ENCODE measurements around the gene IRAK1.
A peak's percentile ranks its signal among the peaks of the same experiment; 100 is the strongest.

Gene IRAK1

GRCh38 chrX:154016366-154017076, 3.2 kb downstream of the IRAK1 start:
- peak overlapping the region; percentile 64 for H3K4me3 ChIP-seq (replicated peaks; ENCODE audit: low read depth, low read length)
- no peak for DNase-seq (ENCODE audit: extremely low read depth, low read depth)
- no peak for TF ChIP-seq CTCF (IDR thresholded peaks at IDR 0.05; ENCODE audit: low read depth, low read length, missing control alignments)

- 0 out of 2 replicates have a peak overlapping the region, but pooled peaks have one; percentile 64 for H3K4me3 ChIP-seq (replicated peaks; ENCODE audit: low read depth, low read length)
- no peak for DNase-seq (ENCODE audit: extremely low read depth, low read depth)
- TF ChIP-seq CTCF (IDR thresholded peaks at IDR 0.05; ENCODE audit: low read depth, low read length, missing control alignments): no peak
Measured at GRCh38 chrX:154015581-154016264, 4.0 kb downstream of the IRAK1 start.

DNA sequence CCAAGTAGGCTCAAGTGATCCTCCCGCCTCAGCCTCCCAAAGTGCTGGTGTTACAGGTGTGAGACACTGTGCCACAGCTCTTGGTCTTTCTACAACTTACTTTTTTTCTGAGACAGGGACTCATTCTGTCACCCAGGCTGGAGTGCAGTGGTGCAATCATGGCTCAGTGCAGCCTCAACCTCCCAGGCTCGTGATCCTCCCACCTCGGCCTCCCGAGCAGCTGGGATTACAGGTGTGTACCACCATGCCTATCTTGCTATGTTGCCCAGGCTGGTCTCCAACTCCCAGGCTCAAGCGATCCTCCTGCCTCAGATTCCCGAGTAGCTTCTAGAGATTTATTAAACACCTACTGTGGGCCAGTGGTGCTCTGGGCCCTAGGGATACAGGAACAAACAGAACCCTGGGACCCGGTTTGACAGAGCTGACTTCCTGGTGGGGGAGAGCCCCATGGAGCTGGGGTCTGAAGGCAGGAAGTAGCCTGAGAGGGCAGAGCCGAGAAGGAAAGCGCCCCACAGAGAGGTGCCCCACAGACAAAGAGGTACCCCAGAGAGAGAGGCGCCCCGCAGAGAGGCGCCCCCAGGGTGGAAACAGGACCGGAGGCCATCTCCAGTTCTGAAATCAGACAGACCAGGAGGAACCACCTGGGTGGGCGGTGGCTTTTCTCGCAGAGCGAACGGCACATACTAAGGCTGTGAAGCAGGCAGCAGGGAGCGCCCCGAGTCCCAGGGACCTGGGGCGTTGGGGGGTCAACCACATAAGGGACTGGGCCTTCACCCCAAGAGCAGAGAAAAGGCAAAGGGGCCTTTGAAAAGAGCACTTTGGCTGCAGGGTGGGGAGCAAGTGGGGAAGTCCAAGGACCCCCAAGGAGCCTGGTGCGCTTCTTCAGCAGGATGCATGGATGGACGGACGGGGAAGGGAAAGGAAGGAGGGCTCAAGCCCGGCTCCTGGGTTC, 5.0 kb downstream of the IRAK1 start:
- no peak for TF ChIP-seq CTCF (IDR thresholded peaks at IDR 0.05; ENCODE audit: low read depth, low read length, missing control alignments)
- no peak for DNase-seq (ENCODE audit: extremely low read depth, low read depth)
- H3K4me3 ChIP-seq (replicated peaks; ENCODE audit: low read depth, low read length): no peak overlapping the region

DNA sequence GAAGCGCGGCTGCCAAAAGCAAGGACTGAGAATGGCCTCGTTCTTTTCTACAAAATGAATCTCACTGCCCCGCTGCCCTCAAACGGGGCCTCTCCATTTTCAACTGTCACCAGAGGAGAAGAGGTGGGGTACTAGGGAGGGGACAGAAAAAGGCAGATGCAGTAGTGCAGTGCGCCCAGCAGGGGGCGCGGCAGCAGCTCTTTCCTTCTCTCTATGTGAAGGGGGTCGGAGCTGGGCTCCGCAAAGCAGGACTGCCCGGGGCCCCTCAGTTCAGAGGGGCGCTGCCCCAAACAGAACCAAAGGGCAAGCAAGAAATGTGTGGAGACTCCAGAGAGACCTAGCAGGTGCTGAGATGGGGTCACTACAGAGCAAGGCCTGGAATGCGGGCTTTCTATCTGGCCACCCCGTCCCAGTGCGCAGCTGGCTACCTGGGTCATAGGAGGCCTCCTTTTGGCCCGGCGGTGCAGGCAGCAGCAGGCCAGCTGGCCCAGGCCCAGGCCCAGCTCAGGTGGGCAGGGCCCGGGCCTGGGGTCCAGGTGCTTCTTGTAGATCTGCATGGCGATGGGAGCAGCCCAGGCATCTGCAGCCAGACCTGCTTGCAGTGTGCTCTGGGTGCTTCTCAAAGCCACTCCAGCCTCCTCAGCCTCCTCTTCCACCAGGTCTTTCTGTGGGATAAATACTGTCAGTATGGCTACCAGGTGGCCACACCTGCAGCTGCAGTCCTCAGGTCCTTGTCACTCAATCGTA, 5.9 kb downstream of the IRAK1 start:
- DNase-seq (ENCODE audit: extremely low read depth, low read depth): no peak
- TF ChIP-seq CTCF (IDR thresholded peaks at IDR 0.05; ENCODE audit: low read depth, low read length, missing control alignments): peak; percentile 80

GRCh38 chrX:154013001-154013421, 6.7 kb downstream of the IRAK1 start:
- TF ChIP-seq CTCF (IDR thresholded peaks at IDR 0.05; ENCODE audit: low read depth, low read length, missing control alignments): no peak
- no peak overlapping the region for H3K4me3 ChIP-seq (replicated peaks; ENCODE audit: low read depth, low read length)
- DNase-seq (ENCODE audit: extremely low read depth, low read depth): no peak

More for the DNA sequence above, 5.9 kb downstream of the IRAK1 start:
- no peak overlapping the region for H3K4me3 ChIP-seq (replicated peaks; ENCODE audit: low read depth, low read length)

All from HFF-Myc (cell line).